K562 (cell line): ENCODE data around the gene UBE2K. TPM values are rescaled to one million over a fixed set of nuclear protein-coding genes. Genes with fewer than 3 reads are reported as not detected.

Source experiments
- ARID4B ChIP-seq: sonication (generic); formaldehyde crosslinking; IDR thresholded peaks from 2 replicates; pipeline ENCODE4 v1.8.0; 2022; ENCODE audit warnings: mild to moderate bottlenecking, missing genetic modification reagents
- GABPA ChIP-seq: fragments of 200-800 bp; sonication (Bioruptor generic); conservative IDR thresholded peaks from 2 replicates; pipeline ENCODE4 v1.6.1; 2016; ENCODE audit warnings: low read depth, missing genetic modification characterization, missing compliant biosample characterization
- PHF8 ChIP-seq: fragments of 200-600 bp; sonication (generic); IDR thresholded peaks from 2 replicates; pipeline ENCODE4 v1.6.1; 2012; ENCODE audit warnings: mixed run types, mild to moderate bottlenecking, inconsistent platforms, low read length, moderate library complexity, borderline replicate concordance
- REST ChIP-seq, 2 experiments: fragments of 450-650 bp; formaldehyde crosslinking in 1 of 2; IDR thresholded peaks; 2 replicates each; pipeline versions ENCODE4 v1.4.0 to v1.6.1; 2014 to 2020; ENCODE audit warnings: mild to moderate bottlenecking in 2 of 2, borderline replicate concordance in 1 of 2, low read depth in 1 of 2
- TAF1 ChIP-seq: IDR thresholded peaks from 2 replicates; pipeline ENCODE4 v1.6.1; 2011; ENCODE audit warnings: mild to moderate bottlenecking, low read length, moderate library complexity; ENCODE audit not compliant: insufficient read depth, control insufficient read depth, severe bottlenecking; ENCODE audit errors: extremely low read depth
- YY1 ChIP-seq, 3 experiments: IDR thresholded peaks; 2 replicates each; pipeline ENCODE4 v1.6.1; 2011; ENCODE audit warnings: low read length in 2 of 3, mild to moderate bottlenecking in 2 of 3, moderate library complexity in 2 of 3, borderline replicate concordance in 1 of 3, control low read depth in 1 of 3, low read depth in 1 of 3; ENCODE audit not compliant: insufficient read depth in 3 of 3, insufficient replicate concordance in 2 of 3, control insufficient read depth in 1 of 3, insufficient read length in 1 of 3; ENCODE audit errors: extremely low read depth in 1 of 3
- ZBTB2 ChIP-seq: fragments of 450-650 bp; IDR thresholded peaks from 2 replicates; pipeline ENCODE4 v1.6.1; 2016; ENCODE audit warnings: antibody characterized with exemption
- ZC3H11A ChIP-seq: IDR thresholded peaks from 2 replicates; pipeline ENCODE4 v1.6.1; 2012; ENCODE audit warnings: low read depth, low read length, improper control_type of control experiment
- ZNF134 ChIP-seq: fragments of 250-450 bp; sonication (Bioruptor Pico); conservative IDR thresholded peaks from 2 replicates; pipeline ENCODE4 v1.4.0; 2020
- ZNF41 ChIP-seq: fragments of 250-450 bp; sonication (Bioruptor Pico); conservative IDR thresholded peaks from 2 replicates; pipeline ENCODE4 v1.4.0; 2020; ENCODE audit warnings: mild to moderate bottlenecking
- ZNF76 ChIP-seq: fragments of 250-450 bp; sonication (Bioruptor Pico); IDR thresholded peaks from 2 replicates; pipeline ENCODE4 v1.4.0; 2020; ENCODE audit warnings: mild to moderate bottlenecking, moderate library complexity, borderline replicate concordance
- polyA plus RNA-seq, 8 experiments: library from polyadenylated mRNA; depleted of rRNA in 4 of 8; stranded (reverse) in 5 of 8; unstranded in 3 of 8; fragments of >200 nt; fragmentation: Nextera tagmentation in 2 of 8; fragmentation: Illumina TruSeq in 1 of 8; extraction: Ambion mirVana in 2 of 8; extraction: Trizol in 1 of 8; gene quantifications; 2 replicates each; pipeline versions ENCODE4 v1.2.1 to v1.2.3, GENCODE V29; 2011 to 2014; ENCODE audit warnings: inconsistent platforms in 1 of 8, missing spikeins in 1 of 8
- total RNA-seq, 7 experiments: library from RNA; depleted of rRNA in 6 of 7; stranded (reverse); fragments of >200 nt in 6 of 7; fragmentation: Illumina TruSeq in 2 of 7; extraction: Trizol in 2 of 7; gene quantifications; 2 replicates each; pipeline versions ENCODE4 v1.2.1 to v1.2.3, GENCODE V29; 2011 to 2021; ENCODE audit warnings: low replicate concordance in 1 of 7

UBE2K gene
- total and polyA plus RNA-seq, 9 of the 15 experiments (the other 6 are each of a cell fraction or from before 2014, with no cell fraction given), result 29.8 to 190 (median 62.6) TPM

GRCh38 chr4:39697740-39698423 lies at the start of gene UBE2K (continued):
- peak; percentile 74 for TF ChIP-seq REST (IDR thresholded peaks at IDR 0.05; ENCODE audit: borderline replicate concordance)
- TF ChIP-seq REST (CRISPR knock-in tag; IDR thresholded peaks at IDR 0.05; ENCODE audit: low read depth), result no peak
- TF ChIP-seq ZBTB2, result peak; percentile 94
- TF ChIP-seq TAF1, result peak; percentile 69
- no peak for TF ChIP-seq ZNF134 (CRISPR knock-in tag)
- TF ChIP-seq ZNF41, result no peak
- TF ChIP-seq ZNF76 (CRISPR knock-in tag), result no peak
- peak; percentile 96 for TF ChIP-seq PHF8
- peak; percentile 79 to 96 (median 94) for TF ChIP-seq YY1 (IDR thresholded peaks at IDR 0.05; ENCODE audit: borderline replicate concordance in 1 of 3, control insufficient read depth in 1 of 3, extremely low read depth in 1 of 3, insufficient read depth in 3 of 3, insufficient read length in 1 of 3, insufficient replicate concordance in 2 of 3, low read depth in 1 of 3, low read length in 2 of 3)
- TF ChIP-seq GABPA (tag), result 0 out of 2 replicates have a peak, but pooled peaks have one; percentile 28
- TF ChIP-seq ZC3H11A, result 0 out of 2 replicates have a peak, but pooled peaks have one; percentile 11
- TF ChIP-seq ARID4B (CRISPR knock-in tag), result peak; percentile 77
